Kidney (tissue), 14 donors: ENCODE measurements around the gene TAC4. TPM values are rescaled to one million over a fixed set of nuclear protein-coding genes. Genes with fewer than 3 reads are reported as not detected.

Experiments
- DNase-seq, 5 donors: peaks; one replicate each; pipeline ENCODE4 v3.0.0-alpha.2; 2013 to 2020
- FAIRE-seq: peaks from 2 replicates; lab custom pipeline; 2012; peaks lifted over from hg19 to GRCh38; lab: Jason Lieb, UNC
- H3K27ac ChIP-seq, 2 donors: one replicate each; pipeline ENCODE4 v1.7.0; 2013; ENCODE audit warnings: low read depth in 2 of 2, low read length in 2 of 2, inconsistent platforms in 1 of 2
- H3K27me3 ChIP-seq: one replicate; pipeline ENCODE4 v1.7.1; 2013; ENCODE audit warnings: low read length, inconsistent platforms; ENCODE audit not compliant: control insufficient read depth, insufficient read depth
- H3K36me3 ChIP-seq, 3 donors: one replicate each; pipeline versions ENCODE4 v1.7.0 to v1.7.1; 2013; ENCODE audit warnings: low read length in 3 of 3, control low read depth in 1 of 3, inconsistent platforms in 1 of 3; ENCODE audit not compliant: insufficient read depth in 3 of 3, control insufficient read depth in 2 of 3
- H3K4me1 ChIP-seq, 3 donors: one replicate each; pipeline versions ENCODE4 v1.7.0 to v1.7.1; 2013; ENCODE audit warnings: low read length in 3 of 3, inconsistent platforms in 1 of 3, low read depth in 1 of 3; ENCODE audit not compliant: control insufficient read depth in 2 of 3, insufficient read depth in 2 of 3
- H3K4me3 ChIP-seq, 3 donors: one replicate each; pipeline versions ENCODE4 v1.7.0 to v1.8.1; 2013; ENCODE audit warnings: low read length in 3 of 3, control low read depth in 1 of 3, inconsistent platforms in 1 of 3
- H3K9ac ChIP-seq, 3 donors: one replicate each; pipeline versions ENCODE4 v1.7.0 to v1.7.1; 2013; ENCODE audit warnings: low read length in 3 of 3, control low read depth in 1 of 3, inconsistent platforms in 1 of 3
- H3K9me3 ChIP-seq, 3 donors: one replicate each; pipeline versions ENCODE4 v1.7.0 to v1.7.1; 2013; ENCODE audit warnings: low read length in 3 of 3, control low read depth in 1 of 3, inconsistent platforms in 1 of 3; ENCODE audit not compliant: control insufficient read depth in 2 of 3, insufficient read depth in 1 of 3
- intact Hi-C: fragments of 100-400 bp; cut with DNase I; formaldehyde crosslinking; loops from one replicate; pipeline ENCODE4 v1.11.1; 2022
- polyA plus RNA-seq: library from polyadenylated mRNA; stranded (reverse); fragments of 350-450 nt; fragmentation: Illumina TruSeq; extraction: RNeasy Lipid Tissue Mini Kit (QIAGEN cat#74804); gene quantifications from one replicate; pipeline ENCODE4 v1.2.3, GENCODE V29; 2014; ENCODE audit warnings: low read depth, low replicate concordance; ENCODE audit not compliant: insufficient read depth
- total RNA-seq: library from RNA; stranded (reverse); fragmentation: NEBNext Ultra II Directional; extraction: Animal tissue kit (Norgen Biotek cat#: 25700); gene quantifications from one replicate; pipeline ENCODE4 v1.2.1, GENCODE V29; 2021
- TF ChIP-seq, protein P1 (sequence below): IDR thresholded peaks from 3 replicates; pipeline ENCODE4 v1.5.1; 2012; ENCODE audit warnings: mild to moderate bottlenecking, moderate library complexity, borderline replicate concordance; ENCODE audit not compliant: insufficient read depth; ENCODE audit errors: extremely low read depth
- donor health status: control.
- donor health status: control.
- donor health status: control.
- donor health status: control.
- donor health status: control.
- donor health status: DM: yes; HTN: yes; CAD: no.
- donor health status: Normal renal cell carcinoma (clear cell type).

TAC4 gene
- total and polyA plus RNA-seq, 2 donors from 2014 or later: 0.47 TPM; not detected in 1

DNA sequence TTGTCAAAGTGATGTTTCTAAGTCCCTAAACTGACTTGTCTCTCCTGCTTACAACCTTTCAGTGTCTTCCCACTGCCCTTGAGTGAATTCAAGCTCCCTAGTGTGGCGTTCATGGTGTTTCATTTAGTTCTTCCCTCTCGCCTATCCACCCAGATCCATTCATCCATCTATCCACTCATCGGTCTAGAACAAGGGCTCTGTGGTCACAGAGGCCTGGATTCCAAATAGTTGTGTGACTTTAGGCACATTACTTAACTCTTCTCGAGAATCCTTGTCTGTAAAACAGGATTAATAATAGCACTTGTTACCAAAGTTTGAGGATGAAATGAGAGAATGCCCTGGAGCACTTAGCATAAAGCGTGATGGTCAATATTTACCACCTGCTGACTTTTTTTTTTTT is 870 bp upstream of the TAC4 start:
- TF ChIP-seq, protein P1, sequence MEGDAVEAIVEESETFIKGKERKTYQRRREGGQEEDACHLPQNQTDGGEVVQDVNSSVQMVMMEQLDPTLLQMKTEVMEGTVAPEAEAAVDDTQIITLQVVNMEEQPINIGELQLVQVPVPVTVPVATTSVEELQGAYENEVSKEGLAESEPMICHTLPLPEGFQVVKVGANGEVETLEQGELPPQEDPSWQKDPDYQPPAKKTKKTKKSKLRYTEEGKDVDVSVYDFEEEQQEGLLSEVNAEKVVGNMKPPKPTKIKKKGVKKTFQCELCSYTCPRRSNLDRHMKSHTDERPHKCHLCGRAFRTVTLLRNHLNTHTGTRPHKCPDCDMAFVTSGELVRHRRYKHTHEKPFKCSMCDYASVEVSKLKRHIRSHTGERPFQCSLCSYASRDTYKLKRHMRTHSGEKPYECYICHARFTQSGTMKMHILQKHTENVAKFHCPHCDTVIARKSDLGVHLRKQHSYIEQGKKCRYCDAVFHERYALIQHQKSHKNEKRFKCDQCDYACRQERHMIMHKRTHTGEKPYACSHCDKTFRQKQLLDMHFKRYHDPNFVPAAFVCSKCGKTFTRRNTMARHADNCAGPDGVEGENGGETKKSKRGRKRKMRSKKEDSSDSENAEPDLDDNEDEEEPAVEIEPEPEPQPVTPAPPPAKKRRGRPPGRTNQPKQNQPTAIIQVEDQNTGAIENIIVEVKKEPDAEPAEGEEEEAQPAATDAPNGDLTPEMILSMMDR: no peak
- FAIRE-seq (no peak), DNase-seq (no peak)
- Histone ChIP-seq H3K27me3 (no peaks in the 10 kb centered on the region), H3K4me3 (no peak overlapping the region), H3K9ac (no peak overlapping the region), H3K4me1 (peaks cover 0 to 7% (median 0%) of the 10 kb centered on the region in 3 donors), H3K9me3 (no peaks in the 10 kb centered on the region), H3K27ac (no peak overlapping the region), H3K36me3 (no peaks in the 10 kb centered on the region)
- intact Hi-C loops: loop anchor here (10.0 kb wide), 1 partner anchor 134 kb away; no protein-coding TSS in a partner anchor

DNA sequence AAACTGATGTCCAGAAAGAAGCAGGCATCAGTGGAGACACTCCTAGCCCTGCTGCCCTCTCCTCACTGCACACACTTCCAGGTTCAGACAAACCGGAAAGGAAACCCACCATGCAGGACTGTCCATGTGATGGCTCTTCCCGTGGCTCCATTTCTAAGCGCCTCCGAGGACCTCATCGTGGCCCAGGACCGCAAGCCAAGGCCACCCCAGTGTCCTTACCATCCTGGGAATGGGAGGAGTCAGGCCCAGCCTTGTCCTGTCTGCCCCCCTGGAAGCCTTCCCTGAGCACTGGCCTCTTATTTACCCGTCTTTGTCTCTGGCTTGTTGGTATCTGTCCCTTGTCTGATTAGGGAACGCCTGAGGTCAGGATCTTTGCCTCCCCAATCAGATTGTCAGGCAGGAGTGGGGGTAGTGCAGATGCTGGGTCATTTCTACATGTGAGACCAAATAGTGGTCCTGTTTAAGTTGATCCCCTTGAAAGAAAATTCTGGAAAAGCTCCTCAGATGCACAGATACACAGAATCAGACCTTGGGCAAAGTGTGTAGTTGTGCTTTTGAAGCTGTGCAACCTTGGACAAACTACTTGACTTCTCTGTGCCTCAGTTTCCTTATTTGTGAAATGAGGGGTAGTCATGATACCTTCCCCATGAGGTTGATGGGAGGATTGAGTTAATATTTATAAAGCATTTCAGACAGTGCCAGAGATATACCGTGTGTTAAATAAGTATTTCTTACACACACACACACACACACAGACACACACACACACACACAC is 744 bp downstream of the TAC4 start:
- Histone ChIP-seq H3K9me3 (no peaks in the 10 kb centered on the region), H3K36me3 (no peaks in the 10 kb centered on the region), H3K4me3 (no peak overlapping the region), H3K4me1 (peaks cover 0 to 4% (median 0%) of the 10 kb centered on the region in 3 donors), H3K9ac (no peak overlapping the region), H3K27me3 (no peaks in the 10 kb centered on the region), H3K27ac (no peak overlapping the region)
- intact Hi-C loops: loop anchor here (10.0 kb wide), 1 partner anchor 132 kb away; no protein-coding TSS in a partner anchor
- TF ChIP-seq, protein P1: no peak
- DNase-seq: no peak
- no peak for FAIRE-seq

DNA sequence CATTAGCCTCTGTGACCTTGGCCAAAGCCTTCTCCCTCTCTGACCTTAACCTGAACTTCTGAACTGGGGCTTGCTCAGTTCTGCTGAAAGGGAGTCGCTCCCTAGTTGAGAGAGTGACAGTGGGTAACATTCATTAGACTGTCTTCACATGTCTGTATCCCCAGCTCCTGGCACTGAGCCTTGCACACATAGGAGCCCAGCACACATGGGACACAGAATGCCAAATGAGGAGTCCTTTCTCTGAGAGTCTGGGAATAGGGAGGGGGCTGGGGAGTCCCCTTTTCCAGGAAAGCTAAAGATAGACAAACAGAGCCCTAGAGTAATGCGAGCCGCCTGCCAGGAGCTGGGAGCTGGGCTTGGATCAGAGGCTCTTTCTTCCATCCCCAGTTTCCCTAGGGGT is 2.5 kb downstream of the TAC4 start:
- DNase-seq (no peak), FAIRE-seq (no peak)
- TF ChIP-seq, protein P1: no peak
- Histone ChIP-seq H3K4me1 (no peaks in the 10 kb centered on the region), H3K27me3 (no peaks in the 10 kb centered on the region), H3K9me3 (no peaks in the 10 kb centered on the region), H3K9ac (no peak overlapping the region), H3K4me3 (no peak overlapping the region), H3K27ac (no peak overlapping the region), H3K36me3 (no peaks in the 10 kb centered on the region)
- intact Hi-C loops: loop anchor here (10.0 kb wide), 1 partner anchor 131 kb away; no protein-coding TSS in a partner anchor
